Left lung (tissue), 10 donors: Measurements from ENCODE around the gene ING3. TPM values are rescaled to one million over a fixed set of nuclear protein-coding genes. Genes with fewer than 3 reads are reported as not detected.
"Not testable (repeated sequence)": the region's sequence is repeated elsewhere in the genome, so short reads cannot be mapped to it uniquely, and the experiment has no call there.

Experiments used
- ATAC-seq: fragments of 200-7000 bp; cut with Tn5 transposase; one replicate; pipeline ENCODE4 v1.9.1; 2020; ENCODE audit warnings: moderate library complexity
- DNase-seq, 4 donors: peaks; one replicate each; pipeline ENCODE4 v3.0.0-alpha.2; 2013 to 2020
- H3K27ac ChIP-seq, 2 donors: fragments of 200-600 bp; sonication (generic) in 1 of 2; one replicate each; pipeline versions ENCODE4 v1.5.0 to v1.8.0; 2020 to 2021
- H3K27me3 ChIP-seq, 2 donors: fragments of 200-600 bp; sonication (generic) in 1 of 2; one replicate each; pipeline versions ENCODE4 v1.5.0 to v1.8.0; 2020 to 2021
- H3K36me3 ChIP-seq, 2 donors: fragments of 200-600 bp; sonication (generic) in 1 of 2; one replicate each; pipeline versions ENCODE4 v1.5.0 to v1.8.0; 2020 to 2021
- H3K4me1 ChIP-seq, 2 donors: fragments of 200-600 bp; one replicate each; pipeline ENCODE4 v1.8.0; 2021
- H3K4me3 ChIP-seq, 2 donors: fragments of 200-600 bp; sonication (generic) in 1 of 2; one replicate each; pipeline versions ENCODE4 v1.5.0 to v1.8.0; 2020 to 2021; ENCODE audit warnings: mild to moderate bottlenecking in 1 of 2
- H3K9me3 ChIP-seq, 2 donors: fragments of 200-600 bp; sonication (generic) in 1 of 2; one replicate each; pipeline versions ENCODE4 v1.5.0 to v1.8.0; 2020 to 2021
- intact Hi-C, 2 donors: fragments of 100-400 bp; cut with DNase I; formaldehyde crosslinking; loops; one replicate each; pipeline versions ENCODE4 v1.11.2 to v1.14.2; 2022
- polyA plus RNA-seq, 6 donors: library from polyadenylated mRNA; unstranded; fragments of 120-200 nt; gene quantifications; one replicate each; pipeline ENCODE4 v1.2.1, GENCODE V29; 2013; ENCODE audit not compliant: insufficient read length in 6 of 6
- total RNA-seq, 2 donors: library from RNA; stranded (reverse); fragmentation: NEBNext Ultra II Directional; extraction: Animal tissue kit (Norgen Biotek cat#: 25700); gene quantifications; one replicate each; pipeline ENCODE4 v1.2.1, GENCODE V29; 2021
- TF ChIP-seq, protein P1 (sequence below), 2 donors: fragments of 200-600 bp; sonication (generic) in 1 of 2; IDR thresholded peaks; one replicate each; pipeline versions ENCODE4 v1.5.0 to v1.8.0; 2021; ENCODE audit warnings: antibody characterized with exemption in 2 of 2
- donor health status: DM: no; HTN: yes; CAD: no.
- donor health status: DM: no; HTN: no; CAD: no.

ING3 gene
- total and polyA plus RNA-seq, 8 donors = 13.1 to 40.6 (median 34.5) TPM

DNA sequence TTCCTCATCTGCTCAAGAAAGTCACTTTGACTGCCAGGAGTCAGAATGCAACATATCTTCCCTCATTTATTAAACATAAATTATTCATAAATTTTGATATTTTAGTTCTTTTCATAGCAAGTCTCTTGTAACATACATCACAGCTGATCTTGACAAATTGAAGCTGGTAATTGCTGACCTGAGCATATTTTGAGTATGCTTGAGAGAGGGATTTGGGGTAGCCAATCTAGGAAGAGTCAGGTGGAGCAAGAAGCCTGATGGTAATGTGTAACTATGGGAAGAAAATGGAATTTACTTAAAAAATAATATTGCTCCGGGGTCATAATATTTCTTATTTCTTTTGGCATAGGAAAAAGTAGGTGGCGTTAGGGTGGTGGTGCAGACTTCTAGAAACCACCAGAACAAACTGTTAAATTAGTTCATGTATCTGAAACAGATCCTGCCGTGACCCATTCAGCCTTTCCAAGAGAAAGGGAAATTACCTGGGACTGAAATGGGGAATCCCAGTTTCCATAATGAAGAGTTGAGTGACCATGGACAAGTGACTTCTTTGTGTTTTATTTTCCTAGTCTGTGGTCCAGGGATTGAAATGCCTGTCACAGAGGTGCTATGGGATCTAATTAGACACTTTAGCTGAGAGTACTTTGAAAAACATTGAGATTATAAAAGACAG is 50.8 kb downstream of the ING3 start:
- DNase-seq (no peak), ATAC-seq (no peak)
- intact Hi-C loops = no loop called here
- Histone ChIP-seq H3K9me3 (no peaks in the 10 kb centered on the region), H3K4me1 (peaks cover 12 to 46% of the 10 kb centered on the region in 2 donors), H3K27ac (no peak overlapping the region), H3K4me3 (no peak overlapping the region), H3K27me3 (no peaks in the 10 kb centered on the region), H3K36me3 (no peaks in the 10 kb centered on the region)
- TF ChIP-seq, protein P1, sequence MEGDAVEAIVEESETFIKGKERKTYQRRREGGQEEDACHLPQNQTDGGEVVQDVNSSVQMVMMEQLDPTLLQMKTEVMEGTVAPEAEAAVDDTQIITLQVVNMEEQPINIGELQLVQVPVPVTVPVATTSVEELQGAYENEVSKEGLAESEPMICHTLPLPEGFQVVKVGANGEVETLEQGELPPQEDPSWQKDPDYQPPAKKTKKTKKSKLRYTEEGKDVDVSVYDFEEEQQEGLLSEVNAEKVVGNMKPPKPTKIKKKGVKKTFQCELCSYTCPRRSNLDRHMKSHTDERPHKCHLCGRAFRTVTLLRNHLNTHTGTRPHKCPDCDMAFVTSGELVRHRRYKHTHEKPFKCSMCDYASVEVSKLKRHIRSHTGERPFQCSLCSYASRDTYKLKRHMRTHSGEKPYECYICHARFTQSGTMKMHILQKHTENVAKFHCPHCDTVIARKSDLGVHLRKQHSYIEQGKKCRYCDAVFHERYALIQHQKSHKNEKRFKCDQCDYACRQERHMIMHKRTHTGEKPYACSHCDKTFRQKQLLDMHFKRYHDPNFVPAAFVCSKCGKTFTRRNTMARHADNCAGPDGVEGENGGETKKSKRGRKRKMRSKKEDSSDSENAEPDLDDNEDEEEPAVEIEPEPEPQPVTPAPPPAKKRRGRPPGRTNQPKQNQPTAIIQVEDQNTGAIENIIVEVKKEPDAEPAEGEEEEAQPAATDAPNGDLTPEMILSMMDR (IDR thresholded peaks at IDR 0.05) = no peak

DNA sequence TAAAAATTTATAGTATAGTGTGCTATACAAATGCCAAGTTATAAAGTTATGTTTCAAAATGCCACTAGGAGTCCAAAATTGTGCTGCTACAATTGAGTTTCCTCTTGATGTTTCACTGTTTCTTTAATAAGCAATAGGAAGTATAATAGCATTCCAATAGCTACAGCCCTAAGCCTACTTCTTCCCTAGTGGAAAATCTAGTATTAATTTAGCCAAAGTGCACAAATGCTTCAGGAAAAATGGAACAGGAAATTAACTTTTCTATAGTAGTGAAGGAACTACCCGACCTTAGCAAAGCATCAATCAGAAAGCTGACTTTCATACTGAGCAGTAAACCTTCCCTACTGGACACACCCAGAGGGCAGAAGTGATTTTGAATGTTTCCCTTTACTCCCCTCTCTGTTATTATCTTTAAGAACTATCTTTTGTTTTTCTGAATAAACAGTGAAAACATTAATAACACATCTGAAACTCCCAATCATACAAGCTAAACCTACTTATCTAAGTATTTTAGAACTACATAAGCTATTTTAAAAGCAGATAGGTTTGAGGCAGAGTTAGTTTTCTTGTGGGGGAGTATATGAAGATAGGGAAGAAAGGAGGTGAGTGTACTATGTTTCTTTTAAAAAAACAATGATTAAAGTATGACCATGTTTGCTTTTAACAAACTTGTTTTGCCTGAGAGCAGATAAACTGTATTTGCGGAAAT is 51.6 kb downstream of the ING3 start:
- no peaks in the 10 kb centered on the region for H3K27me3 ChIP-seq
- intact Hi-C loops = no loop called here
- no peak overlapping the region for H3K27ac ChIP-seq
- no peaks in the 10 kb centered on the region for H3K36me3 ChIP-seq
- no peaks in the 10 kb centered on the region for H3K9me3 ChIP-seq
- DNase-seq (no peak), ATAC-seq (no peak)
- H3K4me3 ChIP-seq = no peak overlapping the region
- TF ChIP-seq, protein P1 (IDR thresholded peaks at IDR 0.05) = no peak
- H3K4me1 ChIP-seq = peaks cover 12 to 41% of the 10 kb centered on the region in 2 donors

- intact Hi-C loops = no loop called here
- ATAC-seq (no peak), DNase-seq (no peak)
- TF ChIP-seq, protein P1 (IDR thresholded peaks at IDR 0.05) = no peak
- Histone ChIP-seq H3K4me1 (peaks cover 12 to 35% of the 10 kb centered on the region in 2 donors), H3K27me3 (no peaks in the 10 kb centered on the region), H3K9me3 (no peaks in the 10 kb centered on the region), H3K36me3 (no peaks in the 10 kb centered on the region), H3K27ac (no peak overlapping the region), H3K4me3 (no peak overlapping the region)
These were observed 52.2 kb downstream of the ING3 start for GRCh38 chr7:121002757-121003200.

- H3K9me3 ChIP-seq = no peaks in the 10 kb centered on the region
- ATAC-seq (no peak), DNase-seq (no peak)
- H3K27me3 ChIP-seq = no peaks in the 10 kb centered on the region
- intact Hi-C loops = no loop called here
- H3K36me3 ChIP-seq = no peaks in the 10 kb centered on the region
- no peak overlapping the region for H3K4me3 ChIP-seq
- TF ChIP-seq, protein P1 (IDR thresholded peaks at IDR 0.05) = no peak
- peaks cover 8 to 23% of the 10 kb centered on the region in 2 donors for H3K4me1 ChIP-seq
- H3K27ac ChIP-seq = no peak overlapping the region
These were observed 53.6 kb downstream of the ING3 start for GRCh38 chr7:121003986-121004685.

DNA sequence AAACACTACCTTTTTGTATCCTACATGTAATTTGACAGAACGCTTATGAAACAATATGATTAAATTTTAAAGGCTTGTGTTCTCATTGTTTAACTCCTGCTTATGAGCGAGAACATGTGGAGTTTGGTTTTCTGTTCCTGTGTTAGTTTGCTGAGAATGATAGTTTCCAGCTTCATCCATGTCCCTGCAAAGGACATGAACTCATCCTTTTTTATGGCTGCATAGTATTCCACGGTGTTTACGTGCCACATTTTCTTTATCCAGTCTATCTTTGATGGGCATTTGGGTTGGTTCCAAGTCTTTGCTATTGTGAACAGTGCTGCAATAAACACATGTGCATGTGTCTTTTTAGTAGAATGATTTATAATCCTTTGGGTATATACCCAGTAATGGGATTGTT is 54.5 kb downstream of the ING3 start:
- H3K27me3 ChIP-seq, H3K27ac ChIP-seq, intact Hi-C loops, H3K4me3 ChIP-seq, H3K9me3 ChIP-seq, ATAC-seq, DNase-seq, H3K36me3 ChIP-seq: not testable (repeated sequence)
- peaks cover 0 to 14% of the 10 kb centered on the region in 2 donors for H3K4me1 ChIP-seq
